Activated T-cell treated with anti-CD3 and anti-CD28 coated beads, Interleukin-2, amount 50 U/mL, for 72 hours (primary cell): ENCODE measurements around the gene ACAD11. TPM values are rescaled to one million over a fixed set of nuclear protein-coding genes. Genes with fewer than 3 reads are reported as not detected.

Experiments used
- ATAC-seq, 2 donors: fragments of 150-1000 bp; cut with Tn5 transposase; replicated peaks in 1 of 2; 2 replicates each; pipeline ENCODE4 v1.10.0; 2021; ENCODE audit warnings: moderate library complexity in 2 of 2, mild to moderate bottlenecking in 1 of 2
- DNase-seq, 2 donors: peaks; one replicate each; pipeline ENCODE4 v3.0.0; 2021 to 2022; ENCODE audit warnings: mixed read lengths in 1 of 2
- H3K27ac Mint-ChIP-seq: one replicate; pipeline ENCODE4 v1.8.0; 2022; ENCODE audit warnings: mild to moderate bottlenecking, moderate library complexity, mixed read lengths
- H3K27me3 Mint-ChIP-seq: one replicate; pipeline ENCODE4 v1.8.0; 2022; ENCODE audit warnings: low read depth, mixed read lengths
- H3K36me3 Mint-ChIP-seq, 2 donors: one replicate each; pipeline ENCODE4 v1.8.0; 2022; ENCODE audit warnings: mixed read lengths in 2 of 2, mild to moderate bottlenecking in 1 of 2; ENCODE audit not compliant: insufficient read depth in 2 of 2
- H3K4me1 Mint-ChIP-seq: one replicate; pipeline ENCODE4 v1.8.0; 2022; ENCODE audit warnings: low read depth, mixed read lengths
- H3K4me3 Mint-ChIP-seq, 2 donors: one replicate each; pipeline ENCODE4 v1.8.0; 2022; ENCODE audit warnings: mild to moderate bottlenecking in 2 of 2, mixed read lengths in 2 of 2, moderate library complexity in 2 of 2
- H3K9me3 Mint-ChIP-seq, 2 donors: one replicate each; pipeline ENCODE4 v1.8.0; 2022; ENCODE audit warnings: mixed read lengths in 2 of 2
- total RNA-seq, 2 donors: library from RNA; stranded (reverse); gene quantifications; one replicate each; pipeline ENCODE4 v1.2.3, GENCODE V29; 2022

Gene ACAD11
- total RNA-seq, 2 donors from 2014 or later, result 34.1 to 40.9 TPM

DNA sequence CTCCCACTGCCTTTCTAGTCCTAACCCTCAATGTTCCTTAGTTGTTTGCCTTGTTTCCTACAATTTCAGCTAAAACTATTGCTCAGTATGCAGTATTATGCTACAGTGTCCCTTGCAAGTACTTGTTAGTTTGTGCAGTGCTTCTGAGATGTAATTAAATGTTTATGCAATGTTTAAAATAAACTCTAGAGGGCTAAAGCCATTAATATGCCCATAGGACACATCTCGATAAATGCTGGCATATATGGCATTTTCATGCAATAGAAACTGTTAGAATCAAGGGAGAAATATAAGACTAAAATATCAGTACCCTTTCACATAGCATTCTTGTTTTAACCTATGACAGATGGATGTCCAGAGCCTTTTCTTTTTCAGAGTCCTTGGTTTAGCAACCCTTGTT, 122.3 kb downstream of the ACAD11 start:
- Mint-ChIP-seq H3K27ac (no peak overlapping the region), H3K36me3 (peaks cover 2 to 3% of the 10 kb centered on the region in 2 donors), H3K9me3 (no peaks in the 10 kb centered on the region), H3K4me3 (no peak overlapping the region), H3K4me1 (peaks cover 6% of the 10 kb centered on the region), H3K27me3 (no peaks in the 10 kb centered on the region)
- DNase-seq (no peak), ATAC-seq (no peak)

DNA sequence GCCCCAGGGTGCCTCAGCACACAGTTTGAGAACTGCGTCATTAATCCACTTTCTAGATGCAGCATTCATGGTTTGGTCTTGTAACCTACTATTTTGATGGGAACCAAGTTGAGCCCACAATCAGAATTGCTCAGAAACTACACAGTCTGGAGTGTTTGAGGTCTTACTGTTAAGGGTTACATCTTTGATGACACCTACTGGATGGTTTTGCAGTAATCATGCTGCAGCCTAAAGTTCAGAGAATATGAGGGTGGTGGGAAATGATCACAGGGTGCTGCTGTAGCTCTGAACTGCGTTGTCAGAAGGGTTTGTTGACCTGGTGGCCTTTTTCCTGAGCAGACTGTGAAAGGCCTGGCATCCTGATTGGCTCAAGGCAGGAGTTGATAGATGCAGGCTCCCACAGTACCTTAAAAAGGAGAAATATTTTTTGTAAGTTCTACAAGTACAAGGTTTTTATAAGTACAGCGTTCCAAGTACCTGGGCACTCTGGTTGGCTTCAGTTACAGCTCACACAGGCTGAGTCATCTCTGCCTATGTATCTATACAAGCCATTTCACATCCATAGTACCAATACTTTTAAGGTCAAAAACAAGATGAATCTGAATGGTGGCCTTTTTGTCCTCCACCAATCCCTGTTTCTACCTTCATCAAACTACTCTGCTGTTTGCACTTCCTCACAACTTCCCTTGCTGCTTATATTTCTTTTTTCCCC, 123.0 kb downstream of the ACAD11 start:
- Mint-ChIP-seq H3K4me3 (no peak overlapping the region), H3K27me3 (no peaks in the 10 kb centered on the region), H3K27ac (no peak overlapping the region), H3K4me1 (no peaks in the 10 kb centered on the region), H3K9me3 (no peaks in the 10 kb centered on the region), H3K36me3 (peaks cover 2 to 3% of the 10 kb centered on the region in 2 donors)
- DNase-seq (no peak), ATAC-seq (peak; percentile 70 to 80)

DNA sequence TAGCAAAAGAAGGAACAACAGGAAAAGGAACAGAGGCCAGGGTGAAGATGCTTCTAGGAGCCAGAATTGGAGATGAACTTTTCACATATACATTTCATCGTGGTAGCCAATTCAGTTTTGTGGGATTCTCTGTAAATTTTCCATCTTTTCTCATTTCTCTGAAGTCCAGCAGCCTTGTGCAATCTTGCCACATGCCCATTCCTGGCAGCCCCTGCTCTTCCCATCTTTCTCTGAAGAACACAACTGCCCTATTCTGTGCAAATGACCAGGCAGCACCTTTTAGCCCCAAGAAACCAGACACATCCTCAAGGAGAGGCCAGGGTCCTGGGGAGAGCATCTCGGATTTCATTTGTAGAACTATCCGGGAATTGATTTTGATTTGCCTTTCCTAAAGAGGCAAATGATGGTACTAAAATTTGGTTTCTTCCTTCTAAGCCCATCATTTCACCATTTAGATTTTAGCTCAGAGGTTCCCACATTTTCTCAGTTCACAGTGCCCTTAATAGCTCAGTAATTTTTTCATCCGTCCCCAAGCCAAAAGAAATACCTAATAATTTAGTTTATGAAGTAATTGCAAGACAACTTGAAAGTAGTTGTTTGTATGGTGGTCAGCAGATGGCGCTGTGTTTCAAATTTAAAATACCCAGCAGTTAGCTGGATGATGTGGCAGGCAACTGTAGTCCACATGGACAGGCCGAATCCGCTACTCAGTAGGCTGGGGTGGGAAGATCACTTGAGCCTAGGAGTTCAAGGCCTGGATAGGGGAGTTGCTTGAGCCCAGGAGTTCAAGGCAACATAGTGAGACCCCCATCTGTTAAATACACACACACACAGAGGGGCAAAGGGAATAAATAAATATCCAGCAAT, 123.8 kb downstream of the ACAD11 start:
- Mint-ChIP-seq H3K27ac (peak overlapping the region; percentile 81), H3K27me3 (no peaks in the 10 kb centered on the region), H3K4me3 (no peak overlapping the region), H3K9me3 (no peaks in the 10 kb centered on the region), H3K36me3 (peaks cover 2 to 6% of the 10 kb centered on the region in 2 donors), H3K4me1 (no peaks in the 10 kb centered on the region)
- DNase-seq (peak; percentile 42 to 54), ATAC-seq (peak; percentile 55 to 67)

DNA sequence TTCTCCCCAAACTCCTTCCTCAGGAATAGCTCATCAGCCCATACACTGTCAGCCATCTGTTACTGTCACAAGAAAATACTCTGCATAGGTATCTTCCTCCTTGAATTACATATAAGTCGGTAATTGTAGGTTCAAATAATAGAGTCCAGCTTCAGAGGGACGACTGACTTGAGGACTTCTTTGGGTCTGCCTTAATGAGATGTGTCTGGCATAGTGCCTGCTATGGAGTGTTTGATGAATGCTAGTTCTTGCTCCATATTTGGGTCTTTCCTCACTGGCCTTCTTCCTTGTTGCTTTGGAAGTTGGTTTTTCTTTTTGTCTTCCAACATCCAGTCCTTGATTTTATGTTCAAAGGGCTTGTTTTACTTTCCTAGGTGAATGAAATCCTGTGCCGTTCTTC, 129.0 kb downstream of the ACAD11 start:
- peaks cover 2 to 13% of the 10 kb centered on the region in 2 donors for H3K36me3 Mint-ChIP-seq
- H3K27me3 Mint-ChIP-seq, result no peaks in the 10 kb centered on the region
- no peak overlapping the region for H3K4me3 Mint-ChIP-seq
- H3K9me3 Mint-ChIP-seq, result no peaks in the 10 kb centered on the region
- DNase-seq (no peak), ATAC-seq (no peak)
- H3K4me1 Mint-ChIP-seq, result no peaks in the 10 kb centered on the region
- H3K27ac Mint-ChIP-seq, result no peak overlapping the region

DNA sequence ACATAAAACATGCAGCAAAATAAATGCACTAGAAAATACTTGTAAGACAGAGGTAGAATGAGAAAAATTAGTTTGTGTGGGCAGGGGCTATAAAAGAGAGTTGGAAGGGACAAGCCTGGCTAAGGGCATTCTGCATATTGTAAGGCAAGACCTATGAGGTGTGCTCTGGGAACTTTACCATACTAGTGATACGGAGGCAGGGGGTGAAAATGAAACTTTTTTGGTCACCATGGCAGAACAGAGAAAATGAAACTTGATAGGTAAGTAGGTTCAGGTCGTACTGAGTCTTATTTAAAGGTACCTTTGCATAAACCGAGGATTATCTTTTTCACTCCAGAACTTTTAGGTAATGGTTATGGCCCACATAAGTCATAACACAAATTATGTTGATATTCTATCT, 137.3 kb downstream of the ACAD11 start:
- peak overlapping the region in 1 of 2 donors; percentile 2 for H3K4me3 Mint-ChIP-seq
- DNase-seq (peak in 1 of 2 donors; percentile 16), ATAC-seq (peak; percentile 69 to 73)
- peaks cover 1 to 9% of the 10 kb centered on the region in 2 donors for H3K36me3 Mint-ChIP-seq
- no peak overlapping the region for H3K27ac Mint-ChIP-seq
- H3K9me3 Mint-ChIP-seq, result no peaks in the 10 kb centered on the region
- H3K4me1 Mint-ChIP-seq, result peaks cover 9% of the 10 kb centered on the region
- no peaks in the 10 kb centered on the region for H3K27me3 Mint-ChIP-seq

DNA sequence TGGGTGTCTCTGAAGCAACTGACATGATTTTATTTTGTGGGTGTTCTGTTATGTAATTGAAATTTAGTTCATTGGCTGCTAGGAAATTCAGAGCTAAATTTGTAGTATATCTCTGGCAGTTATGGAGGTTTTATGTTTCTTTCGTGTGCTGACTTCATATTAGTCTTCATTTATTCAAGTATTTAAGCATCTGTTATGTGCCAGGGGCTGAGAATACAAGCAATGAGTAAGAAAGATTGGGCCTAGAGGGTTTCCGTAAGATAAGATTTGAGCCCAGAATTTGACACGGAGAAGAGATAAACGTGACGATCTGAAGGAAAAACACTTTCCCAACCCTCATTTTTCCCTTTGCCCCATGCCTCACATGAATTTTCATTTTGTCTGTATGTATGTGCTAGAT, 137.7 kb downstream of the ACAD11 start:
- Mint-ChIP-seq H3K36me3 (peaks cover 1 to 11% of the 10 kb centered on the region in 2 donors), H3K27ac (no peak overlapping the region), H3K27me3 (no peaks in the 10 kb centered on the region), H3K4me3 (peak overlapping the region in 1 of 2 donors; percentile 2), H3K9me3 (no peaks in the 10 kb centered on the region), H3K4me1 (peaks cover 9% of the 10 kb centered on the region)
- DNase-seq, result no peak
- ATAC-seq, result no peak

DNA sequence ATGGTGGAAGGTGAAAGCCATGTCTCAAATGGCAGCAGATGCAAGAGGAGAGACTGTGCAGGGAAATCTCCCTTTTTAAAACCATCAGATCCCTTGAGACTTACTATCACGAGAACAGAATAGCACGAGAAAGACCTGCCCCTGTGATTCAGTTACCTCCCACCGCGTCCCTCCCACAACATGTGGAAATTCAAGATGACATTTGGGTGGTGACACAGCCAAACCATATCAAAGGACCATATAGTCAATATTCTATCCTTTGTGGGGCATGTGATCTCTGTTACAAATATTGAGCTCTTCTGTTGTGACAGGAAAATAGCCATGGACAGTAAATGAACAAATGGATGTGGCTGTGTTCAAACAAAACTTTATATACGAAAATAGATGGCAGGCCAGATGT, 139.7 kb downstream of the ACAD11 start:
- H3K4me3 Mint-ChIP-seq, result no peak overlapping the region
- H3K4me1 Mint-ChIP-seq, result peaks cover 9% of the 10 kb centered on the region
- peak; percentile 53 to 55 for ATAC-seq
- peaks cover 1 to 13% of the 10 kb centered on the region in 2 donors for H3K36me3 Mint-ChIP-seq
- no peak for DNase-seq
- H3K27me3 Mint-ChIP-seq, result no peaks in the 10 kb centered on the region
- no peak overlapping the region for H3K27ac Mint-ChIP-seq
- H3K9me3 Mint-ChIP-seq, result no peaks in the 10 kb centered on the region

DNA sequence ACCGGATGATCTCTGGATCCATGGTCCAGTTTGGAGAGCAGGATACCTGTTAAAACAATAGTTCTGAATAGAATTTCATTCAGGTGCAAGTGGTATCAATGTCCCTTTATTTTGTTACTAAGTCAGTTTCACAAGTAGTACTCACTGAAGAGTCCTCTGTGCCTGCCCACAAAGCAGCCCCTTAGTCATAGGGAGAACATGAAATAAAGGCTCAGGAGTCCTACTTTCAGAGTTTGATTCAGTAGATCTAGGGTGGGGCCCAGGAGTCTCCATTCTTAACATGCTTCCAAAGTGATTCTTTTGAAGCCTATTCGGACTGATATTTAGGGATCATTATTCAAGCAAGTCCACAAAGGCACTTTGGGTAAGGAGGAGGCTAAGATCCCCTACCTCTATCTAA, 142.3 kb downstream of the ACAD11 start:
- no peaks in the 10 kb centered on the region for H3K27me3 Mint-ChIP-seq
- peaks cover 7% of the 10 kb centered on the region for H3K4me1 Mint-ChIP-seq
- peak; percentile 67 to 75 for ATAC-seq
- no peaks in the 10 kb centered on the region for H3K9me3 Mint-ChIP-seq
- no peak overlapping the region for H3K27ac Mint-ChIP-seq
- H3K36me3 Mint-ChIP-seq, result peaks cover 1 to 11% of the 10 kb centered on the region in 2 donors
- peak in 1 of 2 donors; percentile 14 for DNase-seq
- H3K4me3 Mint-ChIP-seq, result no peak overlapping the region

DNA sequence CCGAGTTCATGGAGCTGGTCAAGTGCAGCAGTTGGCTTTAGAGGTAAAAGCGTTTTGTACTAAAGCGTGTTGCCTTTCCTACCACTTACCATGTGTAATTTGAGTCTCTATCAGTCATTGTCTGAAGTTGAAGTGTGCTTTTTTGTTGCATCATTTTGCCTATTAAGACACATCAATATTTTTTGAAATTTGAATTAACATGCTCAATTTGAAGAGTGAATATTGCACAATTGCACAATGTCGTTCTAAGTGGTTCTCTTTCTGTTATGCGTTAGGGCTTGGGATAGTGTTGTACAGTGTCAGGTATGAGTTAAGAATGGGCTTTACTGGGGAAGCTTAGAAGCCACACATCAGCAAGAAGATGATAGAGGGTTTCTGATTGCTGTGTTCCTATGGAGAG, 146.6 kb downstream of the ACAD11 start:
- H3K4me1 Mint-ChIP-seq, result no peaks in the 10 kb centered on the region
- no peaks in the 10 kb centered on the region for H3K9me3 Mint-ChIP-seq
- ATAC-seq (no peak), DNase-seq (no peak)
- no peak overlapping the region for H3K4me3 Mint-ChIP-seq
- no peak overlapping the region for H3K27ac Mint-ChIP-seq
- H3K27me3 Mint-ChIP-seq, result no peaks in the 10 kb centered on the region
- peaks cover 1 to 11% of the 10 kb centered on the region in 2 donors for H3K36me3 Mint-ChIP-seq

DNA sequence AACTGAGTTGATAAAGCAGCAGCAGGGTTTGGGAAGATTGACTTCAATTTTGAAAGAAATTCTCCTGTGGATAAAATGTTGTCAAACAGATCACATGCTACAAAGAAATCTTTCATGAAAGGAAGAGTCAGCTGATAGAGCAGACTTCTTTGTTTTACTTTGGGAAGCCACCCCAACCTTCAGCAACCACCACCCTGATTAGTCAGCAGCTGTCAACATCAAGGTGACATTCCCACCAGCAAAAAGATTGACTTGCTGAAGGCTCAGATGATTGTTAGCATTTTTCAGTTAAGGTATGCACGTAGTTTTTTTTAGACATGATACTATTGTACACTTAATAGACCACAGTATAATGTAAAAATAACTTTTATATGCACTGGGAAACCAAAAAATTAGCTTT, 150.1 kb downstream of the ACAD11 start:
- Mint-ChIP-seq H3K4me1 (no peaks in the 10 kb centered on the region), H3K9me3 (no peaks in the 10 kb centered on the region), H3K4me3 (no peak overlapping the region), H3K36me3 (peaks cover 4 to 11% of the 10 kb centered on the region in 2 donors), H3K27me3 (no peaks in the 10 kb centered on the region), H3K27ac (no peak overlapping the region)
- no peak for DNase-seq
- no peak for ATAC-seq

DNA sequence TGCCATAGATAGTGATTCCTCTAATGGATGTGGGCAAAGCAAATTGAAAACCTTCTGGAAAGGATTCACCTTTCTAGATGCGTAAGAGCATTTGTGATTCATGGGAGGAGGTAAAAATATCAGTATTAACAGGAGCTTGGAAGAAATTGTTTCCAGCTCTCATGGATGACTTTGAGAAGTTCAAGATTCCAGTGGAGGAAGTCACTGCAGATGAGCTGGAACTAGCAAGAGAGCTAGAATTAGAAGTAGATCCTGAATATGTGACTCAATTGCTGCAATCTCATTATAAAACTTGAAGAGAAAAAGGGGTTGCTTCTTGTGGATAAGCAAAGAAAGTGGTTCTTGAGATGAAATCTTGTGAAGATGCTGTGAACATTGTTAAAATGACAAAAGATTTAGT, 150.5 kb downstream of the ACAD11 start:
- no peaks in the 10 kb centered on the region for H3K4me1 Mint-ChIP-seq
- ATAC-seq, result no peak
- H3K27ac Mint-ChIP-seq, result no peak overlapping the region
- H3K9me3 Mint-ChIP-seq, result no peaks in the 10 kb centered on the region
- no peak for DNase-seq
- no peaks in the 10 kb centered on the region for H3K27me3 Mint-ChIP-seq
- no peak overlapping the region for H3K4me3 Mint-ChIP-seq
- peaks cover 4 to 9% of the 10 kb centered on the region in 2 donors for H3K36me3 Mint-ChIP-seq
